H9 (cell line): Measurements from ENCODE around the gene SPTBN1. TPM values are rescaled to one million over a fixed set of nuclear protein-coding genes. Genes with fewer than 3 reads are reported as not detected.

Source experiments
- DNase-seq: peaks from one replicate; pipeline ENCODE4 v3.0.0-alpha.2; 2017
- H2AFZ ChIP-seq: one replicate; pipeline ENCODE4 v1.6.1; 2013; ENCODE audit warnings: mild to moderate bottlenecking, low read length, control low read depth, moderate library complexity
- H2AK5ac ChIP-seq: 2 replicates; pipeline ENCODE4 v1.6.1; 2013; ENCODE audit warnings: low read length, control low read depth, mixed read lengths; ENCODE audit not compliant: insufficient read length
- H2BK120ac ChIP-seq: one replicate; pipeline ENCODE4 v1.6.1; 2013; ENCODE audit warnings: low read depth, mild to moderate bottlenecking, low read length, control low read depth, inconsistent platforms; ENCODE audit not compliant: poor library complexity, severe bottlenecking
- H2BK12ac ChIP-seq: 2 replicates; pipeline ENCODE4 v1.6.1; 2013; ENCODE audit warnings: low read length, control low read depth, mixed read lengths, low read depth; ENCODE audit not compliant: insufficient read length
- H2BK15ac ChIP-seq: 2 replicates; pipeline ENCODE4 v1.6.1; 2013; ENCODE audit warnings: low read depth, low read length, control low read depth
- H2BK20ac ChIP-seq: one replicate; pipeline ENCODE4 v1.6.1; 2013; ENCODE audit warnings: low read depth, mild to moderate bottlenecking, low read length, control low read depth, inconsistent platforms; ENCODE audit not compliant: poor library complexity, severe bottlenecking
- H2BK5ac ChIP-seq: 2 replicates; pipeline ENCODE4 v1.6.1; 2013; ENCODE audit warnings: low read length, control low read depth, mixed read lengths; ENCODE audit not compliant: insufficient read length
- H3K14ac ChIP-seq: 2 replicates; pipeline ENCODE4 v1.6.1; 2013; ENCODE audit warnings: low read length, control low read depth; ENCODE audit not compliant: insufficient read depth
- H3K18ac ChIP-seq: 2 replicates; pipeline ENCODE4 v1.6.1; 2013; ENCODE audit warnings: low read depth, mild to moderate bottlenecking, mixed read lengths, low read length, control low read depth; ENCODE audit not compliant: insufficient read length
- H3K23ac ChIP-seq: 2 replicates; pipeline ENCODE4 v1.6.1; 2013; ENCODE audit warnings: low read length, control low read depth, mixed read lengths, low read depth; ENCODE audit not compliant: insufficient read length
- H3K23me2 ChIP-seq: 2 replicates; pipeline ENCODE4 v1.6.1; 2013; ENCODE audit warnings: low read depth, mild to moderate bottlenecking, mixed read lengths, low read length, control low read depth; ENCODE audit not compliant: insufficient read length, poor library complexity, severe bottlenecking
- H3K27ac ChIP-seq: 2 replicates; pipeline ENCODE4 v1.5.1; 2013; ENCODE audit warnings: low read length, control low read depth, mixed read lengths, low read depth; ENCODE audit not compliant: insufficient read length
- H3K27me3 ChIP-seq: 2 replicates; pipeline ENCODE4 v1.6.1; 2013; ENCODE audit warnings: low read length, control low read depth, inconsistent platforms; ENCODE audit not compliant: insufficient read depth
- H3K4ac ChIP-seq: 2 replicates; pipeline ENCODE4 v1.6.1; 2013; ENCODE audit warnings: low read depth, mild to moderate bottlenecking, control low read depth, inconsistent platforms, low read length, moderate library complexity
- H3K4me1 ChIP-seq: 2 replicates; pipeline ENCODE4 v1.6.1; 2013; ENCODE audit warnings: low read length, control low read depth, inconsistent platforms; ENCODE audit not compliant: insufficient read depth
- H3K4me2 ChIP-seq: 2 replicates; pipeline ENCODE4 v1.6.1; 2013; ENCODE audit warnings: low read length, control low read depth, mixed read lengths; ENCODE audit not compliant: insufficient read length, insufficient read depth
- H3K56ac ChIP-seq: 2 replicates; pipeline ENCODE4 v1.6.1; 2013; ENCODE audit warnings: low read depth, mild to moderate bottlenecking, mixed read lengths, low read length, control low read depth; ENCODE audit not compliant: insufficient read length
- H3K79me1 ChIP-seq: 2 replicates; pipeline ENCODE4 v1.6.1; 2013; ENCODE audit warnings: low read depth, mild to moderate bottlenecking, moderate library complexity, low read length, control low read depth, inconsistent platforms; ENCODE audit not compliant: insufficient read depth, poor library complexity, severe bottlenecking
- H3K79me2 ChIP-seq: 2 replicates; pipeline ENCODE4 v1.6.1; 2013; ENCODE audit warnings: low read length, control low read depth, inconsistent platforms; ENCODE audit not compliant: insufficient read depth
- H3K9ac ChIP-seq: 2 replicates; pipeline ENCODE4 v1.6.1; 2013; ENCODE audit warnings: low read length, control low read depth, mixed read lengths; ENCODE audit not compliant: insufficient read length; ENCODE audit errors: extremely low read depth
- H3K9me3 ChIP-seq: one replicate; pipeline ENCODE4 v1.6.1; 2013; ENCODE audit warnings: low read depth, low read length, inconsistent platforms; ENCODE audit not compliant: control insufficient read depth
- H3T11ph ChIP-seq: one replicate; pipeline ENCODE4 v1.6.1; 2013; ENCODE audit warnings: mild to moderate bottlenecking, low read length, control low read depth, inconsistent platforms
- H4K20me1 ChIP-seq: one replicate; pipeline ENCODE4 v1.6.1; 2013; ENCODE audit not compliant: control insufficient read depth, insufficient read length, insufficient read depth
- H4K5ac ChIP-seq: 2 replicates; pipeline ENCODE4 v1.6.1; 2013; ENCODE audit warnings: low read depth, mild to moderate bottlenecking, mixed read lengths, low read length, control low read depth; ENCODE audit not compliant: insufficient read length
- H4K8ac ChIP-seq: replicated peaks from 2 replicates; pipeline ENCODE4 v1.6.1; 2013; ENCODE audit warnings: low read length, control low read depth, mixed read lengths, low read depth; ENCODE audit not compliant: insufficient read length
- H4K91ac ChIP-seq: 2 replicates; pipeline ENCODE4 v1.6.1; 2013; ENCODE audit warnings: low read depth, mild to moderate bottlenecking, moderate library complexity, mixed read lengths, low read length, control low read depth; ENCODE audit not compliant: insufficient read length
- H3K27ac Mint-ChIP-seq, 3 experiments: 2 replicates in 2 of 3; 3 replicates in 1 of 3; pipeline ENCODE4 v1.8.0; 2020 to 2021; ENCODE audit warnings: mixed read lengths in 3 of 3, mild to moderate bottlenecking in 1 of 3, moderate library complexity in 1 of 3
- H3K27me3 Mint-ChIP-seq: 2 replicates; pipeline ENCODE4 v1.8.0; 2021; ENCODE audit warnings: low read depth, mild to moderate bottlenecking, moderate library complexity, mixed read lengths
- H3K36me3 Mint-ChIP-seq, 3 experiments: 2 replicates in 2 of 3; 3 replicates in 1 of 3; pipeline ENCODE4 v1.8.0; 2020 to 2021; ENCODE audit warnings: low read depth in 3 of 3, mixed read lengths in 3 of 3; ENCODE audit not compliant: insufficient read depth in 1 of 3
- H3K4me1 Mint-ChIP-seq, 2 experiments: 2 replicates each; pipeline ENCODE4 v1.8.0; 2020; ENCODE audit warnings: mixed read lengths in 2 of 2
- H3K4me3 Mint-ChIP-seq, 2 experiments: 2 replicates in 1 of 2; 3 replicates in 1 of 2; pipeline ENCODE4 v1.8.0; 2020 to 2021; ENCODE audit warnings: mild to moderate bottlenecking in 2 of 2, mixed read lengths in 2 of 2, moderate library complexity in 1 of 2
- H3K9me3 Mint-ChIP-seq, 2 experiments: 2 replicates in 1 of 2; 3 replicates in 1 of 2; pipeline ENCODE4 v1.8.0; 2020; ENCODE audit warnings: mild to moderate bottlenecking in 2 of 2, mixed read lengths in 2 of 2, moderate library complexity in 1 of 2
- WGBS: extraction: QIAGEN DNeasy Blood & Tissue Kit; methylation state at CpG from one replicate; pipeline ENCODE4 v1.1.7; 2013; ENCODE audit warnings: missing lambda C conversion rate, low lambda C conversion rate, mixed read lengths; ENCODE audit not compliant: insufficient read length; ENCODE audit errors: extremely low coverage; 5-methylcytosine and 5-hydroxymethylcytosine counted together
- total RNA-seq: library from RNA; stranded (reverse); gene quantifications from 2 replicates; pipeline ENCODE4 v1.2.1, GENCODE V29; 2021
- TF ChIP-seq, protein P1 (sequence below): fragments of 200-600 bp; sonication (generic); conservative IDR thresholded peaks from 3 replicates; pipeline ENCODE4 v1.8.0; 2021; ENCODE audit warnings: antibody characterized with exemption, mild to moderate bottlenecking

Gene SPTBN1
- total RNA-seq, 1 experiment from 2014 or later: 164 TPM

DNA sequence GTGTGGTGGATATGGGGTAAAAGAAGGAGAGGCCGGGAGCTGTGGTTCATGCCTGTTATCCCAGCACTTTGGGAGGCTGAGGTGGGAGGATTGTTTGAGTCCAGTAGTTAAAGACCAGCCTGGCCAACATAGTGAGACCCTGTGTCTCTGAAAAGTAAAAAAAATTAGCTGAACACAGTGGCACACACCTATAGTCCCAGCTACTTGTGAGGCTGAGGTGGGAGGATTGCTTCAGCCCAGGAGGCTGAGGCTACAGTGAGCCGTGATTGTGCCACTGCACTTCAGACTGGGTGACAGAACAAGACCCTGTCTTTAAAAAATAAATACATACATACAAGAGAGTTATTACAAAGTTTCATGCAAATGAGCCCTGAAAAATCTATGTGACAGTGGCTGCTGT, 80.6 kb downstream of the SPTBN1 start:
- no peak overlapping the region for H3K9ac ChIP-seq
- H3K23me2 ChIP-seq: no peaks in the 10 kb centered on the region
- H3K18ac ChIP-seq: no peak overlapping the region
- no peaks in the 10 kb centered on the region for H3K79me1 ChIP-seq
- H2BK15ac ChIP-seq: no peak overlapping the region
- H3K4me1 ChIP-seq: no peaks in the 10 kb centered on the region
- no peak overlapping the region for H3K23ac ChIP-seq
- no peaks in the 10 kb centered on the region for H4K20me1 ChIP-seq
- no peak overlapping the region for H2AK5ac ChIP-seq
- no peak overlapping the region for H2BK5ac ChIP-seq
- H2BK20ac ChIP-seq: no peak overlapping the region
- no peak overlapping the region for H3K4ac ChIP-seq
- no peak overlapping the region for H3K4me2 ChIP-seq
- Mint-ChIP-seq H3K27ac (no peak overlapping the region), H3K36me3 (peaks cover 0 to 3% (median 0%) of the 10 kb centered on the region in 3 experiments; a peak in 1 of 7 replicates), H3K9me3 (no peaks in the 10 kb centered on the region), H3K4me1 (peaks cover 12 to 14% of the 10 kb centered on the region in 2 experiments), H3K4me3 (no peak overlapping the region), H3K27me3 (no peaks in the 10 kb centered on the region)
- H3T11ph ChIP-seq: no peak overlapping the region
- no peak overlapping the region for H2BK120ac ChIP-seq
- no peak overlapping the region for H2BK12ac ChIP-seq
- no peaks in the 10 kb centered on the region for H3K9me3 ChIP-seq
- no peak overlapping the region for H4K5ac ChIP-seq
- H4K8ac ChIP-seq: no peak overlapping the region
- H4K91ac ChIP-seq: no peak overlapping the region
- WGBS: no CpG with 5 or more reads among the region's 2 CpGs
- no peak overlapping the region for H3K14ac ChIP-seq
- no peak overlapping the region for H3K56ac ChIP-seq
- no peak overlapping the region for H3K27ac ChIP-seq
- no peak overlapping the region for H2AFZ ChIP-seq
- H3K27me3 ChIP-seq: no peaks in the 10 kb centered on the region
- TF ChIP-seq, protein P1, sequence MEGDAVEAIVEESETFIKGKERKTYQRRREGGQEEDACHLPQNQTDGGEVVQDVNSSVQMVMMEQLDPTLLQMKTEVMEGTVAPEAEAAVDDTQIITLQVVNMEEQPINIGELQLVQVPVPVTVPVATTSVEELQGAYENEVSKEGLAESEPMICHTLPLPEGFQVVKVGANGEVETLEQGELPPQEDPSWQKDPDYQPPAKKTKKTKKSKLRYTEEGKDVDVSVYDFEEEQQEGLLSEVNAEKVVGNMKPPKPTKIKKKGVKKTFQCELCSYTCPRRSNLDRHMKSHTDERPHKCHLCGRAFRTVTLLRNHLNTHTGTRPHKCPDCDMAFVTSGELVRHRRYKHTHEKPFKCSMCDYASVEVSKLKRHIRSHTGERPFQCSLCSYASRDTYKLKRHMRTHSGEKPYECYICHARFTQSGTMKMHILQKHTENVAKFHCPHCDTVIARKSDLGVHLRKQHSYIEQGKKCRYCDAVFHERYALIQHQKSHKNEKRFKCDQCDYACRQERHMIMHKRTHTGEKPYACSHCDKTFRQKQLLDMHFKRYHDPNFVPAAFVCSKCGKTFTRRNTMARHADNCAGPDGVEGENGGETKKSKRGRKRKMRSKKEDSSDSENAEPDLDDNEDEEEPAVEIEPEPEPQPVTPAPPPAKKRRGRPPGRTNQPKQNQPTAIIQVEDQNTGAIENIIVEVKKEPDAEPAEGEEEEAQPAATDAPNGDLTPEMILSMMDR: no peak
- H3K79me2 ChIP-seq: no peaks in the 10 kb centered on the region
- DNase-seq: no peak
